GM18858 (cell line): ENCODE data around the gene MT3.
"Not testable (repeated sequence)": the region's sequence is repeated elsewhere in the genome, so short reads cannot be mapped to it uniquely, and the experiment has no call there.

Source experiments
- ATAC-seq: cut with Tn5 transposase; IDR thresholded peaks from one replicate; pipeline ENCODE4 v1.9.1; 2021; ENCODE audit not compliant: unreplicated experiment

The MT3 gene

GRCh38 chr16:56608876-56609462 is 19.6 kb downstream of the MT3 start:
- no peak for ATAC-seq

GRCh38 chr16:56609463-56609921 is 20.2 kb downstream of the MT3 start:
- ATAC-seq = peak; percentile 39

- no peak for ATAC-seq
Observed at GRCh38 chr16:56610017-56610608, 20.8 kb downstream of the MT3 start.

GRCh38 chr16:56610609-56611111 is 21.3 kb downstream of the MT3 start:
- ATAC-seq = no peak

- ATAC-seq = no peak
Observed at GRCh38 chr16:56611281-56611833, 22.0 kb downstream of the MT3 start.

GRCh38 chr16:56613706-56614105 is 24.4 kb downstream of the MT3 start:
- no peak for ATAC-seq

GRCh38 chr16:56614549-56614991 is 25.2 kb downstream of the MT3 start:
- no peak for ATAC-seq

GRCh38 chr16:56615353-56615752 is 26.0 kb downstream of the MT3 start:
- no peak for ATAC-seq

GRCh38 chr16:56616608-56617211 is 27.4 kb downstream of the MT3 start:
- ATAC-seq = no peak

- ATAC-seq = no peak
Observed at GRCh38 chr16:56617212-56618085, 28.1 kb downstream of the MT3 start.

- ATAC-seq = no peak
Observed at GRCh38 chr16:56618138-56618537, 28.8 kb downstream of the MT3 start.

GRCh38 chr16:56620339-56620897 is 31.1 kb downstream of the MT3 start:
- no peak for ATAC-seq

GRCh38 chr16:56621665-56622445 is 32.5 kb downstream of the MT3 start:
- ATAC-seq = not testable (repeated sequence)

GRCh38 chr16:56623184-56623583 is 33.9 kb downstream of the MT3 start:
- ATAC-seq = not testable (repeated sequence)

GRCh38 chr16:56623637-56624036 is 34.3 kb downstream of the MT3 start:
- ATAC-seq = no peak

- ATAC-seq = no peak
Observed at GRCh38 chr16:56625140-56625942, 36.0 kb downstream of the MT3 start, which contains the start of gene MT1E. TSS of gene MT1E (plus strand) at chr16:56625781. CDS start at chr16:56625852, 71 bp downstream.

GRCh38 chr16:56625943-56626654 is 36.8 kb downstream of the MT3 start:
- ATAC-seq = no peak

- ATAC-seq = no peak
Observed at GRCh38 chr16:56626685-56627084, 37.4 kb downstream of the MT3 start.
